ENCODE results near the gene GTF2IRD1. TPM values are rescaled to one million over a fixed set of nuclear protein-coding genes. Genes with fewer than 3 reads are reported as not detected.

The GTF2IRD1 gene
- total RNA-seq, 1 donor from 2014 or later, result 32.6 TPM

GRCh38 chr7:74454021-74454924 is 567 bp downstream of the GTF2IRD1 start:
- Mint-ChIP-seq H3K9me3 (ENCODE audit: unreplicated experiment) (no peaks in the 10 kb centered on the region), H3K4me1 (ENCODE audit: unreplicated experiment) (peaks cover 2% of the 10 kb centered on the region), H3K27ac (ENCODE audit: unreplicated experiment) (no peak overlapping the region), H3K27me3 (ENCODE audit: unreplicated experiment) (peaks cover 12% of the 10 kb centered on the region), H3K4me3 (ENCODE audit: unreplicated experiment) (peak overlapping the region; percentile 83), H3K36me3 (ENCODE audit: low read depth, unreplicated experiment) (peaks cover 7% of the 10 kb centered on the region)
- no peak for TF ChIP-seq CTCF (IDR thresholded peaks at IDR 0.05; ENCODE audit: unreplicated experiment)
- peak; percentile 31 for DNase-seq (ENCODE audit: low spot score)

- Mint-ChIP-seq H3K4me1 (ENCODE audit: unreplicated experiment) (peaks cover 2% of the 10 kb centered on the region), H3K27me3 (ENCODE audit: unreplicated experiment) (peaks cover 12% of the 10 kb centered on the region)
- no peak for DNase-seq (ENCODE audit: low spot score)
Observed at GRCh38 chr7:74454925-74455288, 1.2 kb downstream of the GTF2IRD1 start.

GRCh38 chr7:74455291-74455804 is 1.6 kb downstream of the GTF2IRD1 start:
- Mint-ChIP-seq H3K9me3 (ENCODE audit: unreplicated experiment) (no peaks in the 10 kb centered on the region), H3K27me3 (ENCODE audit: unreplicated experiment) (peaks cover 12% of the 10 kb centered on the region), H3K27ac (ENCODE audit: unreplicated experiment) (no peak overlapping the region), H3K4me1 (ENCODE audit: unreplicated experiment) (peaks cover 2% of the 10 kb centered on the region), H3K36me3 (ENCODE audit: low read depth, unreplicated experiment) (peaks cover 7% of the 10 kb centered on the region), H3K4me3 (ENCODE audit: unreplicated experiment) (peak overlapping the region; percentile 83)
- no peak for TF ChIP-seq CTCF (IDR thresholded peaks at IDR 0.05; ENCODE audit: unreplicated experiment)
- no peak for DNase-seq (ENCODE audit: low spot score)

More at GRCh38 chr7:74454925-74455288, 1.2 kb downstream of the GTF2IRD1 start:
- TF ChIP-seq CTCF (IDR thresholded peaks at IDR 0.05; ENCODE audit: unreplicated experiment), result no peak
- no peaks in the 10 kb centered on the region for H3K9me3 Mint-ChIP-seq (ENCODE audit: unreplicated experiment)
- peaks cover 7% of the 10 kb centered on the region for H3K36me3 Mint-ChIP-seq (ENCODE audit: low read depth, unreplicated experiment)
- no peak overlapping the region for H3K27ac Mint-ChIP-seq (ENCODE audit: unreplicated experiment)
- peak overlapping the region; percentile 83 for H3K4me3 Mint-ChIP-seq (ENCODE audit: unreplicated experiment)

GRCh38 chr7:74455928-74456327 is 2.2 kb downstream of the GTF2IRD1 start:
- no peak for TF ChIP-seq CTCF (IDR thresholded peaks at IDR 0.05; ENCODE audit: unreplicated experiment)
- Mint-ChIP-seq H3K27me3 (ENCODE audit: unreplicated experiment) (peaks cover 7% of the 10 kb centered on the region), H3K36me3 (ENCODE audit: low read depth, unreplicated experiment) (peaks cover 7% of the 10 kb centered on the region), H3K27ac (ENCODE audit: unreplicated experiment) (no peak overlapping the region), H3K4me1 (ENCODE audit: unreplicated experiment) (peaks cover 2% of the 10 kb centered on the region), H3K9me3 (ENCODE audit: unreplicated experiment) (no peaks in the 10 kb centered on the region), H3K4me3 (ENCODE audit: unreplicated experiment) (peak overlapping the region; percentile 83)
- no peak for DNase-seq (ENCODE audit: low spot score)

- TF ChIP-seq CTCF (IDR thresholded peaks at IDR 0.05; ENCODE audit: unreplicated experiment), result no peak
- no peak overlapping the region for H3K4me3 Mint-ChIP-seq (ENCODE audit: unreplicated experiment)
- peaks cover 7% of the 10 kb centered on the region for H3K36me3 Mint-ChIP-seq (ENCODE audit: low read depth, unreplicated experiment)
- no peak overlapping the region for H3K27ac Mint-ChIP-seq (ENCODE audit: unreplicated experiment)
- no peaks in the 10 kb centered on the region for H3K9me3 Mint-ChIP-seq (ENCODE audit: unreplicated experiment)
- DNase-seq (ENCODE audit: low spot score), result no peak
- H3K4me1 Mint-ChIP-seq (ENCODE audit: unreplicated experiment), result peaks cover 2% of the 10 kb centered on the region
- H3K27me3 Mint-ChIP-seq (ENCODE audit: unreplicated experiment), result peaks cover 6% of the 10 kb centered on the region
Observed at GRCh38 chr7:74457007-74457406, 3.3 kb downstream of the GTF2IRD1 start.

Data from endothelial cell (in vitro differentiated cells).